NCI-H82 treated with DMSO at 0.1 percent for 48 hours (cell line): Measurements from ENCODE around the gene POR.

Experiments used
- DNase-seq: peaks from one replicate; lab custom pipeline; 2025; ENCODE audit not compliant: unreplicated experiment; lab: John Stamatoyannopoulos, UW

Gene POR

GRCh38 chr7:75971309-75971960 lies 56.5 kb downstream of the POR start:
- no peak for DNase-seq

- DNase-seq, result no peak
Observed at GRCh38 chr7:75971961-75972763, 57.2 kb downstream of the POR start.

- DNase-seq, result peak; percentile 36
Observed at GRCh38 chr7:75977743-75978142, 62.8 kb downstream of the POR start.

GRCh38 chr7:75979759-75980429 lies 64.9 kb downstream of the POR start:
- no peak for DNase-seq

GRCh38 chr7:75980430-75981202 lies 65.7 kb downstream of the POR start:
- no peak for DNase-seq

DNA sequence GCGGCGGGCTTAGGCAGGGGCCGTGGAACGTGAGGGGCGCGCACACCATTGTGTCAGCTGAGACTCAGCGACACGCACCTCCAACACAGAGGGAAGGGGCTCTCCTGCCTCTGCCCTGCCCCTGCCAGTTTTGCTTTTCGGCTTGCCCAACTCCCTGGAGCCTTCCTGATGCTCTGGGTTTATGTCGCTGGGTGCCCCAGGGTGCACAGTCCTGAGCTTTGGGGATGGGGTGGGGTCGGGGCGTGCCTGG lies 66.2 kb downstream of the POR start:
- no peak for DNase-seq

DNA sequence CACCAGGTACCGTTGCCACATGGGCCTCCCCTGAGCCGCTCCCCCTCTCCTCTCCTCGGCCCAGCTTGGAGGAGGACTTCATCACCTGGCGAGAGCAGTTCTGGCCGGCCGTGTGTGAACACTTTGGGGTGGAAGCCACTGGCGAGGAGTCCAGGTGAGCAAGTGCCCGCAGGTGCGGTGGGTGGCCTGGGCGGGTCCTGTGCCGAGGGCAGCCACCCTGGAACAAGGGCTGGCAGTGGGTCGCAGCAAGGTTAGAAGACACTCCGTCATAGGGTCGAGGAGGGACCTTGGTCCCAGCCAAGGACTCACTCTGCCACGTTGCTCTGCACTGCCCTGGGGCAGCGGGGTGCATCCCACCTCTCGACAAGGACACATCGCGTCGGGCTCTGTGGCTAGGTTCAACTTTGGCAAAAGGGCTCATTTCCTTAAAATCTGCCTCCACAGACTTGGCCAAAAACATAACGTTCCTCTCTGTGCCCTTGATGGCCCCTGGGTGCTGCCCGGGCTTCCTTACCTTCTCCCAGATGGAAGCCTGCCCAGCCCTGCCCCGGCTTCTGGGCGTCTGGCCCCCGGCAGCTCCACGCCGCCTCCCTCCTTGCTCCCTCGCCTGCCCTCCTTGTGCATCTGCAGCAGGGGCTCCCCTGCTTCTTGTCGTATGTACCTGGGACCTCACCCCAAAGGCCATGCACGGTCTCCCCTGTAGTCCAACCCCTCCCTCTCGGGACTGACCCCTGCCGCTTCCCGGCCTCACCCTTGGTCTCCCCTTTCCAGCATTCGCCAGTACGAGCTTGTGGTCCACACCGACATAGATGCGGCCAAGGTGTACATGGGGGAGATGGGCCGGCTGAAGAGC lies 66.7 kb downstream of the POR start:
- no peak for DNase-seq

DNA sequence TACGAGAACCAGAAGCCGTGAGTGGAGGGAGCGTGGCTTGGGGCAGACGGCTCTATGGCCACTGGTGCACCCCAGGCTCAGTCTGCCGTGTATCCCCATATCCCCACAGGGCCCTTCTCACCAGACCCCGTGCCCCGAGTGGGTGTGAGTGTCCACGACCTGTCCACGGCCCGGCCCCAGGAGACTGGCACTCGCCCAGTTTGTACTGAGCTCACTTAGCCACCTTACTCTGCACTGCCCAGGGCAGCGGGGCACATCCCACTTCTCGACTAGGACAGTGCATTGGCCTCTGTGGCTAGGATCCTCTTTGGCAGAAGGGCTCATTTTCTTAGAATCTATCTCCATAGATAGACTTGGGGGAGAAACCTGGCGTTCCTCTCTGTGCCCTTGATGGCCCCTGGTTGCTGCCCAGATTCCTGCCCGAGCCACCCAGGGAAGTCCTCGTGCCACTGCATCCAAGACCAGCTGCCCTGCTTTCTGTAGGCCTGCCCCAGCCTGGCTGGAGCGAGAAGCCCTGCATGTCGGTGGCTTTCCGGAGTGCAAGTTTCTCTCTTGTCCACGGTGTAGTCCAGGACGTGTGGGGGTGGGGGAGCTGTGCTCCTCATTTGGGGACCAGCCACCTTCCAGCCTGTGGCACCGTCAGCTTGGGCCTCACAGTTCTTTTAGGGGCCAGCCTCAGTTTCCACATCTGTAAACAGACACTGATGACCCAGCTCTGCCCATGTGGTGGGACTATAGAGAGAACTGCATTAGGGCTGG lies 67.5 kb downstream of the POR start:
- DNase-seq, result no peak

- no peak for DNase-seq
Observed at GRCh38 chr7:75983471-75984129, 68.6 kb downstream of the POR start.

DNA sequence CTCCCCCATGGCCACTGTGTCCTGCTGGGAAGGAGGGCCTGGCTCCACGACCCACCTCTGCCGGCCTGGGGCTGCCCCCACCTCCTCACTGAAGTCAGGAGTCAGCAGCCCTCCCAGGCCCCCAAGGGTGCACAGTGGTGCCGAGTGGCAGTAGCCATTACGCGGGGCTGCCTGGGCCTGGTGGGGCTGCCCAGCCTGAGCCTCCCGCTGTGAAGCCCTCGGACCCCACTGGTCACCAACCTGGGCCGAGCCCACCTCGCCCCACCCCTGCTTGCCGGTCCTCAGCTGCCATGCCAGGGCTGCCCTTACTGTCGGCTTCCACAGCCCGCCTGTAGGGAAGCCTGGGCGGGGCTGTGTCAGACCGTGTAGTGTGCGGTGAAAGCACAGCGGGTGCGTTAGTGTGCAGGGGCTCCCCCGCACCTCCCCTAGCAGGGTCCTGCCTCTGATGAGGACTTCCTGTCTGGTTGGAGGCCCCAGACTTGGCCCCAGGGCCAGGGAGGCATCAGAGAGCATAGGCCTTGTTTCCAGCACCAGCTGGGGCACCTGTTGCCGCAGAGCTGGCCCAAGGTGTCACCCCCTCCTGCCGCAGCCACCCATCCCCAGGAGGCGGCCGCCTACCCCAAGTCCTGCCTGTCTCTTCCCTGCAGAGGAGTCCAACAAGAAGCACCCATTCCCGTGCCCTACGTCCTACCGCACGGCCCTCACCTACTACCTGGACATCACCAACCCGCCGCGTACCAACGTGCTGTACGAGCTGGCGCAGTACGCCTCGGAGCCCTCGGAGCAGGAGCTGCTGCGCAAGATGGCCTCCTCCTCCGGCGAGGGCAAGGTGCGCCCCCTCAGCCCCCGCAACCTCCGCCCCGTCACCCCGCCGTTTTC lies 69.4 kb downstream of the POR start:
- no peak for DNase-seq

- DNase-seq, result no peak
Observed at GRCh38 chr7:75985009-75985517, 70.1 kb downstream of the POR start.

GRCh38 chr7:75985518-75986146 lies 70.7 kb downstream of the POR start:
- no peak for DNase-seq

DNA sequence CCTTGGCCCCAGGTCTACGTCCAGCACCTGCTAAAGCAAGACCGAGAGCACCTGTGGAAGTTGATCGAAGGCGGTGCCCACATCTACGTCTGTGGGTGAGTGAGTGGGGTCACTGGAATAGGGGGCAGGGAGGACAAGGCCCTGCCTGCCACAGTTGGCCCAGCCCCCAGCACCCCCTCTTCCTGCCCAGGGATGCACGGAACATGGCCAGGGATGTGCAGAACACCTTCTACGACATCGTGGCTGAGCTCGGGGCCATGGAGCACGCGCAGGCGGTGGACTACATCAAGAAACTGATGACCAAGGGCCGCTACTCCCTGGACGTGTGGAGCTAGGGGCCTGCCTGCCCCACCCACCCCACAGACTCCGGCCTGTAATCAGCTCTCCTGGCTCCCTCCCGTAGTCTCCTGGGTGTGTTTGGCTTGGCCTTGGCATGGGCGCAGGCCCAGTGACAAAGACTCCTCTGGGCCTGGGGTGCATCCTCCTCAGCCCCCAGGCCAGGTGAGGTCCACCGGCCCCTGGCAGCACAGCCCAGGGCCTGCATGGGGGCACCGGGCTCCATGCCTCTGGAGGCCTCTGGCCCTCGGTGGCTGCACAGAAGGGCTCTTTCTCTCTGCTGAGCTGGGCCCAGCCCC lies 71.3 kb downstream of the POR start:
- no peak for DNase-seq

DNA sequence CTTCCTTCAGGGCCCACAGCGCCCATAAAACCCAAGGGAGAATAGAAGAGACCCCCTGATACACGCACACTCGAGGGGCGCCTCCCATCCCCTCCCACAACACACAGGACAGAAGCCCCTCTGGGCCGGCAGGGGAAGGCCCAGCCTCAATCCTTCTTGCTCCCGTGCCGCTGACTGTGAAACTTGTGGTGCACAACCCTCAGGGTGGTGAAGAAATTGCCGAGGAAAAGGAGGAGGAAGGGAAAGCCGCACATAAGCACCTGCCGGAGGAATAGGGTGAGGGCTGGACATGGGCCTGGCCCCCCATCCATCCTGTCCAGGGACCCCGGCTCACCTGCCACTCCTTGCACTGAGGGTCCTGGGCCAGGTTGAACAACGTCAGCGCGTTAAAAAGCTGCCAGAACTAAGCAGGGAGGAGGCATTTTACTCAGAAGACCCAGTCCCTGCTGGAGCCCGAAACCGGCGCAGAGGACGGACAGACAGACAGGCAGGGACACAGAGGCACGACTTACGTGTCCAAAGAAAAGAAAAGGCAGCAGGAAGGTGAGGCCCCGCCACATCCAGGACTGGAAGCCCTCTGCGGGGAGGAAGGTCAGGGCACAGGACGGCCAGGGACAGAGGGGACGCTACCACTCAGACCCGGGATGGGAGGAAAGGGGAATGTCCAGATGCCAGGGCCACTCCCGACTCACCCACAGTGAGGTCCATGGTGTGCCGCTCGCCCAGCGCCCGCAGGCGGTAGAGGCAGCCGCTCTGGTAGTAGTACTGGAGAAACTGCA lies 72.3 kb downstream of the POR start:
- no peak for DNase-seq

GRCh38 chr7:75987805-75988567 lies 73.0 kb downstream of the POR start:
- DNase-seq, result no peak
